GM23338 (cell line): ENCODE data around the gene SORD. TPM values are rescaled to one million over a fixed set of nuclear protein-coding genes. Genes with fewer than 3 reads are reported as not detected.

ENCODE experiments used
- ATAC-seq: fragments of 200-7000 bp; cut with Tn5 transposase; 3 replicates; pipeline ENCODE4 v1.9.1; 2020
- DNase-seq: peaks from one replicate; pipeline ENCODE4 v3.0.0-alpha.2; 2015; ENCODE audit warnings: low spot score
- H2AFZ ChIP-seq: fragments of 200-600 bp; sonication (generic); 2 replicates; pipeline ENCODE4 v1.8.0; 2016; ENCODE audit warnings: antibody characterized with exemption, mild to moderate bottlenecking, moderate library complexity
- H3F3A ChIP-seq: fragments of 200-600 bp; sonication (generic); replicated peaks from 2 replicates; pipeline ENCODE4 v1.8.0; 2017; ENCODE audit warnings: antibody characterized with exemption, mixed run types, low read depth
- H3K27ac ChIP-seq: fragments of 200-600 bp; sonication (generic); 2 replicates; pipeline ENCODE4 v1.6.1; 2016; ENCODE audit warnings: low read depth
- H3K27me3 ChIP-seq: fragments of 200-600 bp; sonication (generic); 2 replicates; pipeline ENCODE4 v1.8.0; 2016; ENCODE audit warnings: mild to moderate bottlenecking, mixed run types, moderate library complexity; ENCODE audit not compliant: insufficient read depth
- H3K36me3 ChIP-seq: fragments of 200-600 bp; sonication (generic); 2 replicates; pipeline ENCODE4 v1.8.0; 2016; ENCODE audit warnings: mild to moderate bottlenecking; ENCODE audit not compliant: insufficient read depth
- H3K4me1 ChIP-seq: fragments of 200-600 bp; sonication (generic); 2 replicates; pipeline ENCODE4 v1.8.0; 2016; ENCODE audit warnings: mild to moderate bottlenecking, moderate library complexity; ENCODE audit not compliant: insufficient read depth
- H3K4me2 ChIP-seq: fragments of 200-600 bp; sonication (generic); 2 replicates; pipeline ENCODE4 v1.7.1; 2017; ENCODE audit warnings: mixed run types
- H3K4me3 ChIP-seq: fragments of 200-600 bp; sonication (generic); 2 replicates; pipeline ENCODE4 v1.6.1; 2016; ENCODE audit warnings: mixed run types
- H3K79me2 ChIP-seq: fragments of 200-600 bp; sonication (generic); replicated peaks from 2 replicates; pipeline ENCODE4 v1.8.0; 2017; ENCODE audit warnings: mild to moderate bottlenecking; ENCODE audit not compliant: insufficient read depth
- H3K9me2 ChIP-seq: fragments of 200-600 bp; sonication (generic); 2 replicates; pipeline ENCODE4 v1.8.0; 2017; ENCODE audit not compliant: insufficient read depth
- H4K20me1 ChIP-seq: fragments of 200-600 bp; sonication (generic); replicated peaks from 2 replicates; pipeline ENCODE4 v1.8.0; 2017; ENCODE audit warnings: mild to moderate bottlenecking; ENCODE audit not compliant: insufficient read depth
- H3K27ac Mint-ChIP-seq: 2 replicates; pipeline ENCODE4 v1.8.0; 2020; ENCODE audit warnings: inconsistent platforms, mild to moderate bottlenecking, moderate library complexity, mixed read lengths
- H3K27me3 Mint-ChIP-seq: 3 replicates; pipeline ENCODE4 v1.8.0; 2022; ENCODE audit warnings: low read depth, mild to moderate bottlenecking, moderate library complexity, mixed read lengths, inconsistent platforms; ENCODE audit not compliant: insufficient read depth, poor library complexity
- H3K36me3 Mint-ChIP-seq: 3 replicates; pipeline ENCODE4 v1.8.0; 2021; ENCODE audit warnings: low read depth, mild to moderate bottlenecking, inconsistent platforms, moderate library complexity, mixed read lengths
- H3K4me1 Mint-ChIP-seq: 3 replicates; pipeline ENCODE4 v1.8.0; 2020; ENCODE audit warnings: mild to moderate bottlenecking, inconsistent platforms, mixed read lengths
- H3K4me3 Mint-ChIP-seq: 3 replicates; pipeline ENCODE4 v1.8.0; 2021; ENCODE audit warnings: moderate library complexity, mild to moderate bottlenecking, inconsistent platforms, mixed read lengths
- H3K9me3 Mint-ChIP-seq: 3 replicates; pipeline ENCODE4 v1.8.0; 2020; ENCODE audit warnings: moderate library complexity, mild to moderate bottlenecking, inconsistent platforms, mixed read lengths
- CREB1 ChIP-seq: fragments of 250-450 bp; sonication (Bioruptor Pico); IDR thresholded peaks from 2 replicates; pipeline ENCODE4 v1.5.0; 2020; ENCODE audit warnings: low read depth, mild to moderate bottlenecking, moderate library complexity
- CTCF ChIP-seq, 2 experiments: fragments of 200-600 bp in 1 of 2; sonication (generic) in 1 of 2; conservative IDR thresholded peaks; 2 replicates each; pipeline versions ENCODE4 v1.5.1 to v1.6.1; 2016 to 2017; ENCODE audit warnings: antibody characterized with exemption in 2 of 2, low read depth in 2 of 2, mild to moderate bottlenecking in 2 of 2, moderate library complexity in 1 of 2
- ETS1 ChIP-seq: IDR thresholded peaks from 2 replicates; pipeline ENCODE4 v1.6.1; 2016; ENCODE audit warnings: antibody characterized with exemption
- EZH2 ChIP-seq: fragments of 200-600 bp; sonication (generic); IDR thresholded peaks from one replicate; pipeline ENCODE4 v1.8.0; 2017; ENCODE audit warnings: antibody characterized with exemption, mild to moderate bottlenecking, low read depth; ENCODE audit not compliant: unreplicated experiment
- EZH2phosphoT487 ChIP-seq: fragments of 200-600 bp; sonication (generic); IDR thresholded peaks from one replicate; pipeline ENCODE4 v1.8.1; 2018; ENCODE audit warnings: antibody characterized with exemption; ENCODE audit not compliant: unreplicated experiment
- POLR2AphosphoS5 ChIP-seq: IDR thresholded peaks from 2 replicates; pipeline ENCODE4 v1.6.1; 2016; ENCODE audit warnings: antibody characterized with exemption, low read depth
- STAT1 ChIP-seq: IDR thresholded peaks from one replicate; pipeline ENCODE4 v1.6.1; 2016; ENCODE audit warnings: antibody characterized with exemption; ENCODE audit not compliant: unreplicated experiment
- ZNF331 ChIP-seq: fragments of 250-450 bp; sonication (Bioruptor Pico); IDR thresholded peaks from 2 replicates; pipeline ENCODE4 v1.5.0; 2020; ENCODE audit warnings: low read depth, mild to moderate bottlenecking, moderate library complexity
- ZNF462 ChIP-seq: fragments of 250-450 bp; sonication (Bioruptor Pico); IDR thresholded peaks from 2 replicates; pipeline ENCODE4 v1.5.0; 2020; ENCODE audit warnings: mild to moderate bottlenecking, moderate library complexity
- polyA plus RNA-seq: library from polyadenylated mRNA; unstranded; fragments of >200 nt; fragmentation: Nextera tagmentation; extraction: Ambion mirVana; gene quantifications from 2 replicates; pipeline ENCODE4 v1.2.1, GENCODE V29; 2016
- total RNA-seq: library from RNA; depleted of rRNA; stranded (reverse); fragments of >200 nt; shearing (Covaris generic); gene quantifications from 2 replicates; pipeline ENCODE4 v1.2.3, GENCODE V29; 2014

SORD gene
- total and polyA plus RNA-seq, 2 experiments from 2014 or later, result 12.5 to 55.0 TPM

GRCh38 chr15:45101749-45102148, 78.8 kb downstream of the SORD start (continued):
- TF ChIP-seq ZNF462, result no peak
- no peak for TF ChIP-seq POLR2AphosphoS5
- no peak for TF ChIP-seq EZH2
- no peak for TF ChIP-seq CREB1
- no peak for TF ChIP-seq CTCF (conservative IDR thresholded peaks at IDR 0.05; ENCODE audit: low read depth in 2 of 2)
- no peak for TF ChIP-seq EZH2phosphoT487
- no peak for TF ChIP-seq STAT1
- TF ChIP-seq ZNF331, result no peak

- Mint-ChIP-seq H3K4me3 (no peak overlapping the region), H3K36me3 (no peaks in the 10 kb centered on the region), H3K9me3 (no peaks in the 10 kb centered on the region; the same call in 2 of the 3 replicates), H3K4me1 (peaks cover 18% of the 10 kb centered on the region), H3K27me3 (peaks cover 12% of the 10 kb centered on the region), H3K27ac (no peak overlapping the region)
- H3F3A ChIP-seq, result no peaks in the 10 kb centered on the region
- H3K36me3 ChIP-seq, result no peaks in the 10 kb centered on the region
- no peak overlapping the region for H3K27ac ChIP-seq
- no peaks in the 10 kb centered on the region for H3K79me2 ChIP-seq
- no peak for ATAC-seq
- no peak overlapping the region for H3K4me2 ChIP-seq
- no peak overlapping the region for H2AFZ ChIP-seq
- no peak overlapping the region for H3K4me3 ChIP-seq
- DNase-seq, result no peak
- H3K27me3 ChIP-seq, result no peaks in the 10 kb centered on the region
- no peaks in the 10 kb centered on the region for H3K9me2 ChIP-seq
- no peaks in the 10 kb centered on the region for H4K20me1 ChIP-seq
- H3K4me1 ChIP-seq, result peaks cover 15% of the 10 kb centered on the region
- TF ChIP-seq STAT1 (no peak), ETS1 (no peak)
Measured at GRCh38 chr15:45102226-45102625, 79.2 kb downstream of the SORD start.
